HG02798 (cell line): ENCODE data around the gene RANBP2.
"Not testable (repeated sequence)": the region's sequence is repeated elsewhere in the genome, so short reads cannot be mapped to it uniquely, and the experiment has no call there.

ENCODE experiments used
- ATAC-seq: cut with Tn5 transposase; IDR thresholded peaks from one replicate; pipeline ENCODE4 v1.9.1; 2021; ENCODE audit warnings: mild to moderate bottlenecking; ENCODE audit not compliant: unreplicated experiment, poor library complexity

The RANBP2 gene

GRCh38 chr2:108767859-108768258 is 48.6 kb downstream of the RANBP2 start:
- ATAC-seq: not testable (repeated sequence)

GRCh38 chr2:108776475-108776874 is 57.2 kb downstream of the RANBP2 start:
- peak; percentile 82 for ATAC-seq

GRCh38 chr2:108778857-108779256 is 59.6 kb downstream of the RANBP2 start:
- no peak for ATAC-seq

DNA sequence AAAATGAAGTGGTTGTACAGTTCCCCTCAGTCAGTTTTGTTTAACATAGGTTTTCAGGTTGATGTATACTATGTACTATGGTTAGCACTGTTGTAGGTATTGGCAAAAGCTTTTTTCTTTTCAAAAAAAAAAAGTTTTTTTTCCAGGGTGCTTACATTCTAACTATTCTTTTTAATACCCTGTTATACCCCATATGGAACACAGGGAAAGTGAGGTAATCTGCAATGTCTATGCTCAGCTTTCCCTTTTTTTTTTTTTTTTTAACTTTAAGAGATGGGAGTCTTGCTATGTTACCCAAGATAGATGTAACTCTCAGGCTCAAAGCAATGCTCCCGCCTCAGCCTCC is 66.7 kb downstream of the RANBP2 start:
- no peak for ATAC-seq

GRCh38 chr2:108786354-108787215 is 67.3 kb downstream of the RANBP2 start, which contains the start of gene CCDC138:
Gene CCDC138, plus strand, starts transcription at chr2:108786771. Its CDS starts 52 bp downstream, at chr2:108786823.
- peak; percentile 98 for ATAC-seq

DNA sequence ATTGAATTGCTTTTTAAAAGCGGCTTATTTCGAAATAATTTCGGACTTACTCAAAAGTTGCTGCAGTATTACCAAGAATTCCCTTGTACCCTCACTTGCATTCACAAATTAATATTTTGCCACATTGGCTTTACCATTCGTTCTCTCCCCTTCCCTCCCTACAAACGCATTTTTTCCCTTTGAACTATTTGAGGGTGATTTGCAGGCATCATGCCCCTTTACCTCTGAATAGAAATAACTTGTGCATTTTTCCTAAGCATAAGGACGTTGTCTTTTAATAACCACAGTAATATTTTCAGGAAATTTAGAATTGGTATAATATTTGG is 67.9 kb downstream of the RANBP2 start:
- ATAC-seq: no peak

DNA sequence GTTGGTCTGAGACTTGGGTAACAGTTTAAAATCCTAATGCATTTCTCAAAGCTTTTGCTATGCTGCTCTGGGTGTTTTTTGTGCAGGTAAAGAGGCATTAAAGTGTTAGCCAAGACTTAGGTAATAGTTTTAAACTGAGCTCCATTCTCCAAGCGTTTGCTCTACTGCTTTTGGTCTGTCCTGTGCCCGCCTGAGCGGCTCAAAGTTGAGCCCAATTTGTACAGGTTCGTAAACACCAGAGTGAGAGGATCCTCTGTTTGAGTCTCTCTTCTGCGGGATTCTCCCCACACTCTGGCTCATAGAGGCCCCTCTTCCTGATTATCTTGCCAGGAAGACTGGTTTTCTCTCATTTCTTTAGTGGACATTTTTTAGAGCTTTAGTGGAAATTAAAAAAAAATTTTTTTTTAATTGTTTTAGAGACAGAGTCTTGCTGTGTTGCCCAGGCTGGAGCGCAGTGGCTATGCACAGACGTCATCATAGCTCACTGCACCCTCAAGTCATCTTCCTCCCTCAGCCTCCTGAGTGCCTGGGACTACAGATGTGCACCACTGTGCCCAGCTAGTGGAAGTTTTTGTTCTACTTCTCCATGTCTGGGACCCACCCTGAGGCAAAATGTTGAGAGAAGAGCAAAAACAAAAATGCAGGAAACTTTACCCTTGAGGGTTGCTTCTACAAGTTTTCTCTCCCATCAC is 83.9 kb downstream of the RANBP2 start:
- no peak for ATAC-seq

- no peak for ATAC-seq
Observed at GRCh38 chr2:108805032-108805431, 85.8 kb downstream of the RANBP2 start.

DNA sequence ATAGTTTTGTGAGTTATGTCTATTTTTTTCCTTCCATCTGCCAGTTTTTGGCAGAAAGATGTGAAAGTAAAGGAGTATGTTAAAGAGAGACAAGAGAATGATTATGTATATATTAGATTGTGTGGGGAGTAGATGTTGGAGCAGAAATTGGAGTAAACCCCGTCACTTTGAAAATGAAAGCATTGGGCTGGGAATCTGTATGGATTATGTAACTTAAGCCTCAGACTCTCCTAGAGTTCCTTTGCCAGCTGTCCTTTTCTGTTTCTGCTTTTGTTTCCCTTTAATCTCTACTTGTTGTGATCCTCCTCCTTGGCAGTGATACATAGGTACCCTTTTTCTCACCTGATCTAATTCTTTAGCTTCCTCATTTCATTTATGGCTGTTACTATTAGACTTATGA is 86.5 kb downstream of the RANBP2 start:
- no peak for ATAC-seq

DNA sequence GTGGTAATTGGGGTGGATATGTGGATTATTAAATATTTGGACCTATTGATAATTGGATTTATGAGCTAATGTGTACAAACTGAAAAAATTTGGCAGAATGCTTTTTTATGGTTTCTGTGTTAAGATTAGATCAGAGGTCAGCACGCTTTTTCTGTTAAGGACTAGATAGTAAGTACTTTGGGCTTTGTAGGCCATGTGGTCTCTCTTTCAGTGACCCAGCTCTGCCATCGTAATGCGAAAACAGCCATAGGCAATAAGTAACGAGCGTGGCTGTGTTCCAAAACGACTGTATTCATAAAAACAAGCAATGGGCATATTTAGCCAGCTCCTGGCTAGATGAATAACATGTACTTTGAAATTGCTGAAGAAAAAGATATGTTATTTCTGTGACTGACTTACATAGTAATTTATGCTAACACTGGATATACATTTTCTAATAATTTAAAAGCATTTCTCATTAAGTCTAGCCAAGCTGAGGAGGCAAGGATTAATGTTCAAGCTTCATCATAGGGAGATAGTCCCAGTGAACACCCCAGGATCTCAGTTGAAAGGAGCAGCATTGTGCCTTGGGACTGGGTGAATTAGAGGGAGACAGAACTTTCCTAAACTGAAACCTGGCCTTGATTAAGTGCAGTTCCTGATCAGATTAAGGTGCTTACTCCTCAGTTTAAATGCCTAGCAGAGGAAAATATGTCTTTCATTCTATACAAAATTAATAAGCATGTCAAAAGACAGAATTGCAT is 87.3 kb downstream of the RANBP2 start:
- no peak for ATAC-seq

GRCh38 chr2:108809936-108810335 is 90.7 kb downstream of the RANBP2 start:
- no peak for ATAC-seq

DNA sequence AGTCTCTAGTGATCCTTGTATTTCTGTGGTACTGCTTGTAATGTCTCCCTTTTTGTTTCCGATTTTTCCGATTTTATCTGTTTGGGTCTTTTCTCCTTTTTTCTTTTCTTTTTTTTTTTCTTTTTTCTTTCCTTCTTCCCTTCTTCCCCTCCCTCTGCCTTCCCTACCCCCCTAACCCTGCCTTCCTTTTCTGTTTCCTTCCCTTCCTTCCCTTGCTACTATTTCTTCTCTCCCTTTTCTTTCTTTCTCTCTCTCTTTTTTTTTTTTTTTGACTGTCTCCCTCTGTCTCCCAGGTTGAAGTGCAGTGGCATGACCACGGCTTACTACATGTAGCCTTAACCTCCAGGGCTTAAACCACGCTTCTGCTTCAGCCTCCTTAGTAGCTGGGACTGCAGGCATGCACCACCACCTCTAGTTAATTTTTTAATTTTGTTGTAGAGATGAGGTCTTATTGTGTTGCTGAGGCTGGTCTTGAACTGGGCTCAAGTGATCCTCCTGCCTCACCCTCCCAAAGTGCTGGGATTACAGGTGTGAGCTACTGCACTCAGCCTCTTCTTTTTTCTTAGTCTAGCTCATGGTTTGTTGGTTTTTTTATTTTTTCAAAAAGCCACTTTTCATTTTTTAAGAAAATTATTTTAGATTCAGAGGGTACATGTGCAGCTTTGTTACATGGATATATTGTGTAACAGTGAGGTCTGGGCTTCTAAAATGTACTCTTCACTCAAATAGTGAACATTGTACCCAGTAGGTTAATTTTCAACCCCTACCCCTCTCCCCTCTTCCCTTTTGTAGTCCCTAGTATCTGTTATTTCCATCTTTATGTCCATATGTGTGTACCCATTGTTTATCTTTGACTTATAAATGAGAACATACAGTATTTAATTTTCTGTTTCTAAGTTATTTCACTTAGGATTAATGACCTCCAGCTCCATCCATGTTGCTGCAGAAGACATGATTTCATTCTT is 92.0 kb downstream of the RANBP2 start:
- no peak for ATAC-seq

- ATAC-seq: no peak
Observed at GRCh38 chr2:108813732-108814131, 94.5 kb downstream of the RANBP2 start.

- ATAC-seq: no peak
Observed at GRCh38 chr2:108820482-108820881, 101.2 kb downstream of the RANBP2 start.

DNA sequence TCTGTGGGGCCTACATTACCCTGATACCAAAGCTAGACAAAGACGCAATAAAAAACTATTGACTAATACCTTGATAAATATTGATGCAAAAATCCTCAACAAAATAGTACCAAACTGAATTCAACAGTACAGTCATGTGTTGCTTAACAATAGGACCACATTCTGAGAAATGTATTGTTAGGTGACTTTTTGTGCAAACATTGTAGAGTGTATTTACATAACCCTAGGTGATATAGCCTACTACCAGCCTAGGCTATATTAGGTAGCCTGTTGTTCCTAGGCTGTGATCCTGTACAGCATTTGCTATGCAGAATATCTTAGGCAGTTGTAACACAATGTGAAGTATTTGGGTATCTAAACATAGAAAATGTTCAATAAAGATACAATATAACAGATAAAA is 104.0 kb downstream of the RANBP2 start:
- ATAC-seq: no peak

- no peak for ATAC-seq
Observed at GRCh38 chr2:108824316-108825070, 105.2 kb downstream of the RANBP2 start.

DNA sequence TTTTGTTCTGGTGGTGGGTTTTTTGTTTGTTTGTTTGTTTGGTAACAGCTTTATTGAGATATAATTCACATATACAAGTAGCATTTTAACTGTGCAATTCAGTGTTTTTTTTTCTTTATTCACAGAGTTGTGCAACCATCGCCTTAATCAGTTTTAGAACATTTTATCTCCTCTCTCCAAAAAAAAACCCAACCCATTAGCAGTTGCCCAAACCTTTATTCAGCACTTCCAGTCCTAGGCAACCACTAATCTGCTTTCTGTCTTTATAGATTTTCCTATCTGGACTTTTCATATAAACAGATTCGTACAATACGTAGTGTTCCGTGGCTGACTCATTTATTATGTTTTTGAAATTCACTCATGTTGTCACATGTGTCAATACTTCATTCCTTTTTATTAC is 106.0 kb downstream of the RANBP2 start:
- no peak for ATAC-seq

DNA sequence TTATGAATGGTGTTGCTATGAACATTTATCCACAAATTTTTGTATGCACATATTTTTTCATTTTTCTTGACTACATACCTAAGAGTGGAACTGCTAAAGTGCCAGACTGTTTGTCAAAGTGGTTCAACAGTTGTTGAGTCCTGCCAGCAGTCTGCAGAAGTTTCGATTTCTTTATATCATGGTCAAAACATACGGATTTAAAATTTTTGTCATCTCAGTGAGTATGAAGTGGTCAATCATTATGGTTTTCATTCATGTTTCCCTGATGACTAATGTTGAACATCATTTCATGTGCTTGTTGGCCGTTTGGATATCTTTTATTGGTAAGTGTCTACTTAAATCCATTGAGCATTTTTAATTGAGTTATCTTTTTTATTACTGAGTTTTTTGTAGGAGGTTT is 106.5 kb downstream of the RANBP2 start:
- no peak for ATAC-seq

DNA sequence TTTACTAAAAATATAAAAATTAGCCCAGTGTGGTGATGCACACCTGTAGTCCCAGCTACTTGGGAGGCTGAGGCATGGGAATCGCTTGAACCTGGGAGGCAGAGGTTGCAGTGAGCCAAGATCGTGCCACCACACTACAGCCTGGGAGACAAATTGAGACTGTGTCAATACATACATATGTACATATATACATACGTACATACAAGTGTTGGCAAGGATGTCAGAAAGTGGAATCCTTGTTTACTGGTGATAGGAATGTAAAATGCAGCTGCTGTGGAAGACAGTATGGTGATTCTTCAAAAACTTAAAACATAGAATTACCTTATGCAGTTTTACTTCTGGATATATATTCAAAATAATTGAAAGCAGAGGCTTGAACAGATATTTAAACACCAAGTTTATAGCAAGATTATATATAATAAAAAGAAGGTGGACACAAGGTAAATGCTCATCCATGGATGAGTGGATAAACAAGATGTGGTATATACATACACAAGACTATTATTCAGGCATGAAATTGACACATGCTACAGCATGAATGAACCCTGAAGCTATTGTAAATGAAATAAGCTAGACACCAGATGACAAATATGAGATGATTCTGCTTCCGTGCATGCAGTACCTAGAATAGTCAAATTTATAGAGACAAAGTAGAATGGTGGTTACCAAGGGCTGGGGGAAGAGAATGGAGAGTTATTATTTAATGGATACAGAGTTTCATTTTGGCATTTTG is 110.5 kb downstream of the RANBP2 start:
- no peak for ATAC-seq
